GM23248 (cell line): ENCODE measurements around the gene OR5D18. TPM values are rescaled to one million over a fixed set of nuclear protein-coding genes. Genes with fewer than 3 reads are reported as not detected.

Source experiments
- DNase-seq: peaks from one replicate; pipeline ENCODE4 v3.0.0-alpha.2; 2015
- H2AFZ ChIP-seq: fragments of 200-600 bp; sonication (generic); 2 replicates; pipeline ENCODE4 v1.6.1; 2016; ENCODE audit warnings: antibody characterized with exemption
- H3F3A ChIP-seq: fragments of 200-600 bp; sonication (generic); 2 replicates; pipeline ENCODE4 v1.6.1; 2016; ENCODE audit warnings: mild to moderate bottlenecking, antibody characterized with exemption, mixed run types; ENCODE audit not compliant: insufficient read depth
- H3K27ac ChIP-seq: fragments of 200-600 bp; sonication (generic); 2 replicates; pipeline ENCODE4 v1.5.1; 2016; ENCODE audit warnings: mild to moderate bottlenecking
- H3K27me3 ChIP-seq: fragments of 200-600 bp; sonication (generic); replicated peaks from 2 replicates; pipeline ENCODE4 v1.6.1; 2016; ENCODE audit warnings: mild to moderate bottlenecking; ENCODE audit not compliant: insufficient read depth
- H3K36me3 ChIP-seq: fragments of 200-600 bp; sonication (generic); 2 replicates; pipeline ENCODE4 v1.6.1; 2016; ENCODE audit warnings: low read depth, mild to moderate bottlenecking
- H3K4me1 ChIP-seq: fragments of 200-600 bp; sonication (generic); 2 replicates; pipeline ENCODE4 v1.6.1; 2016; ENCODE audit warnings: mild to moderate bottlenecking; ENCODE audit not compliant: insufficient read depth
- H3K4me2 ChIP-seq: fragments of 200-600 bp; sonication (generic); one replicate; pipeline ENCODE4 v1.6.1; 2016; ENCODE audit warnings: mild to moderate bottlenecking; ENCODE audit not compliant: unreplicated experiment
- H3K4me3 ChIP-seq: fragments of 200-600 bp; sonication (generic); 2 replicates; pipeline ENCODE4 v1.5.1; 2016; ENCODE audit warnings: mild to moderate bottlenecking
- H3K79me2 ChIP-seq: fragments of 200-600 bp; sonication (generic); 2 replicates; pipeline ENCODE4 v1.6.1; 2016; ENCODE audit warnings: mild to moderate bottlenecking; ENCODE audit not compliant: insufficient read depth
- H3K9ac ChIP-seq: fragments of 200-600 bp; sonication (generic); 2 replicates; pipeline ENCODE4 v1.6.1; 2016; ENCODE audit warnings: mild to moderate bottlenecking
- H3K9me2 ChIP-seq: fragments of 200-600 bp; sonication (generic); 2 replicates; pipeline ENCODE4 v1.6.1; 2016; ENCODE audit warnings: mixed run types, mild to moderate bottlenecking, moderate library complexity; ENCODE audit not compliant: insufficient read depth
- H3K9me3 ChIP-seq: fragments of 200-600 bp; sonication (generic); one replicate; pipeline ENCODE4 v1.6.1; 2017; ENCODE audit warnings: low read depth
- H4K20me1 ChIP-seq: fragments of 200-600 bp; sonication (generic); 2 replicates; pipeline ENCODE4 v1.6.0; 2016; ENCODE audit not compliant: insufficient read depth
- EZH2 ChIP-seq: fragments of 200-600 bp; sonication (generic); IDR thresholded peaks from 2 replicates; pipeline ENCODE4 v1.6.1; 2018; ENCODE audit warnings: antibody characterized with exemption, mild to moderate bottlenecking; ENCODE audit not compliant: insufficient read depth, poor library complexity, severe bottlenecking
- EZH2phosphoT487 ChIP-seq: fragments of 200-600 bp; sonication (generic); IDR thresholded peaks from 2 replicates; pipeline ENCODE4 v1.6.1; 2018; ENCODE audit warnings: antibody characterized with exemption, moderate library complexity, mild to moderate bottlenecking, low read depth; ENCODE audit not compliant: insufficient read depth
- WGBS, 2 experiments: methylation state at CpG; one replicate each; pipeline ENCODE4 v1.1.6; 2015 to 2017; ENCODE audit warnings: low lambda C conversion rate in 2 of 2, low coverage in 1 of 2; ENCODE audit errors: missing lambda C conversion rate in 2 of 2; 5-methylcytosine and 5-hydroxymethylcytosine counted together
- in situ Hi-C: fragments of 300-500 bp; cut with MboI; formaldehyde crosslinking; loops from 2 replicates; pipeline ENCODE4 v1.15.0; 2020
- polyA plus RNA-seq: library from polyadenylated mRNA; unstranded; fragments of >200 nt; fragmentation: Nextera tagmentation; extraction: Ambion mirVana; gene quantifications from 2 replicates; pipeline ENCODE4 v1.2.1, GENCODE V29; 2016
- total RNA-seq: library from RNA; depleted of rRNA; stranded (reverse); fragments of >200 nt; shearing (Covaris generic); gene quantifications from 2 replicates; pipeline ENCODE4 v1.2.3, GENCODE V29; 2014; rRNA removed

The OR5D18 gene
- total RNA-seq (not detected in 2 replicates), polyA plus RNA-seq (not detected in 2 replicates)

DNA sequence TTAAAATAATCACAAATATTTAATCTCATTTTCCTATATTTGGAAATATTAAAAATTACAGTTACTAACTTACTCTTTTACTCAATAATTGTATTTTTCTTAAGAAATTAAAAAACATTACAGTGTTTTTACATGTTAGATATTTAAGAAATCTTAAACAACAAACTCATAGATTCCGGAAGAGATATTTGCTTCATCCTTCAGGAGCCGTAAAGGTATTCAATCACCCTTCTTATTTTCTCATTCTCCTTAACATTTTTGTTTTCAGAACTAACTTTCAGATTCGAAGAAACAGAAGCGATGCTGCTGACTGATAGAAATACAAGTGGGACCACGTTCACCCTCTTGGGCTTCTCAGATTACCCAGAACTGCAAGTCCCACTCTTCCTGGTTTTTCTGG lies at the start of gene OR5D18:
Gene OR5D18 (plus strand): TSS at position 301 of the 400 bp plus-strand sequence. CDS start 0 bp downstream, at position 301.
- Histone ChIP-seq H3K79me2 (no peaks in the 10 kb centered on the region), H3K27ac (no peak within 1 kb of the TSS), H3K9ac (no peak within 1 kb of the TSS), H3K9me2 (no peaks in the 10 kb centered on the region), H3K36me3 (no peaks in the 10 kb centered on the region), H3K9me3 (no peaks in the 10 kb centered on the region), H3K4me2 (no peak within 1 kb of the TSS), H3K4me3 (no peak within 1 kb of the TSS), H4K20me1 (no peaks in the 10 kb centered on the region), H3F3A (no peaks in the 10 kb centered on the region), H3K4me1 (no peaks in the 10 kb centered on the region), H2AFZ (no peak within 1 kb of the TSS), H3K27me3 (no peaks in the 10 kb centered on the region)
- TF ChIP-seq EZH2 (no peak), EZH2phosphoT487 (no peak)
- 30 to 31% methylated on average over 5 of the region's 5 CpGs for WGBS, 2 experiments
- no peak for DNase-seq
- in situ Hi-C loops, result loop anchor here (25.0 kb wide), 1 partner anchor 1218 kb away; no protein-coding TSS in a partner anchor

DNA sequence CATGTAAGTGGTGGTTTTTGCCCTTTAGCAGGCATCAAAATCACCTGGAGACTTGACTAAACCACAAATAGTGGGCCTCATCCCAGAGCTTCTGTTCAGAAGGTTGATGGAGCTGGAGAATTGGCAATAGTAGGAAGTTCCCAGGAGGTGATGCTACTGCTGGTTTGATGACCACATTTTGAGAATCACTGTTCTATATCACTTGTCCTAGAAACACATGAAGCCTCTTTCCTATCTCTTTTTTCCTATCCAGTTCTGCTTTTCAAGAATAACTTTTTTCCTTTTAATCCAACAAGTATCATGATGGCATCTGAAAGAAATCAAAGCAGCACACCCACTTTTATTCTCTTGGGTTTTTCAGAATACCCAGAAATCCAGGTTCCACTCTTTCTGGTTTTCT lies 46.3 kb upstream of the OR5D18 start, which contains the start of gene OR5D13:
Gene OR5D13 (plus strand): TSS at position 301 of the 400 bp plus-strand sequence. CDS start 0 bp downstream, at position 301.
- H3K4me1 ChIP-seq, result no peaks in the 10 kb centered on the region
- H2AFZ ChIP-seq, result no peak within 1 kb of the TSS
- in situ Hi-C loops, result no loop called here
- no peak within 1 kb of the TSS for H3K9ac ChIP-seq
- H3K9me3 ChIP-seq, result no peaks in the 10 kb centered on the region
- H3K4me2 ChIP-seq, result no peak within 1 kb of the TSS
- no peaks in the 10 kb centered on the region for H3K36me3 ChIP-seq
- DNase-seq, result no peak
- no peaks in the 10 kb centered on the region for H3F3A ChIP-seq
- no peak within 1 kb of the TSS for H3K4me3 ChIP-seq
- no peaks in the 10 kb centered on the region for H3K27me3 ChIP-seq
- H3K9me2 ChIP-seq, result no peaks in the 10 kb centered on the region
- no peaks in the 10 kb centered on the region for H4K20me1 ChIP-seq
- H3K79me2 ChIP-seq, result no peaks in the 10 kb centered on the region
- no peak within 1 kb of the TSS for H3K27ac ChIP-seq
- TF ChIP-seq EZH2 (no peak), EZH2phosphoT487 (no peak)

DNA sequence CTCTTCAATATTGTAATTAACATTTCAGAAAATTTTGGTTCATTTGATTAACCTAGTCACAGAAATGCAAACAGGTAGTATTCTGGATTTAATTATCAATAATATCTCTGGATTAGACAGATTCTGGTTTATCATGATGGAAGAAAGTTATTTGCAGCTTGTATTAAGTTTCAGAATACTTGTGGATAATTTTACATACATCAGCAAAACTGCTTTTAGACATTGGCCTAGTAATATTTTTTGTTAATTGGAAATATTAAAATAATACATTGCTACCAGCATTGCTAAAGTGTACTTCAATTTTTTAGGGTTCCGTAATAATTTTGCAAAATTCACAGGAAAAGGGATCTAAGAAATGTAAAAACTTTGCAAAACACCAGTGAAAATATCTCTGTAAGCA lies 27.8 kb upstream of the OR5D18 start:
- in situ Hi-C loops, result no loop called here
- no peaks in the 10 kb centered on the region for H3K79me2 ChIP-seq

DNA sequence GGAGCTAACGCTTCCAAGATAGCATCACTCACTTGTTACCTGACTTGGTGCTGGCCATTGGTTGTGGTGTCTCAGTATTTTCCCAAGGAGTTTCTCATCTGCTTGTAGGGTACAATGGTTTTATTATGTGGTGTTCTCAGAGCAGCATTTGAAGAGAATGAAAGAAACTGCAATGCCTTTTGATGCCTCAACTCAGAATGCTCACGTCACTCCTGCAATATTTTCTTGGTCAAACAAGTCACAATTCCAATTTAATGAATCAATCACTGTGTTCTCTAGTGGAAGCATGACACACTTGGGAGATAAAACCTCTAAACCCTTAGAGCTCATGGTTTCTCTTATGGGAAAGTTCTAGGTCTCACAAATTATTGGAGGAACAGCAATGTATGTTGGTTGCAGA lies 26.1 kb upstream of the OR5D18 start:
- WGBS, 2 experiments, result 11 to 14% methylated on average over 2 of the region's 2 CpGs
- Histone ChIP-seq H3K4me2 (no peak overlapping the region), H3K27me3 (no peaks in the 10 kb centered on the region), H2AFZ (no peak overlapping the region), H3K36me3 (no peaks in the 10 kb centered on the region), H3K79me2 (no peaks in the 10 kb centered on the region), H3K4me1 (no peaks in the 10 kb centered on the region), H3K27ac (no peak overlapping the region), H3K4me3 (no peak overlapping the region), H3F3A (no peaks in the 10 kb centered on the region), H3K9me2 (no peaks in the 10 kb centered on the region), H4K20me1 (no peaks in the 10 kb centered on the region), H3K9me3 (no peaks in the 10 kb centered on the region), H3K9ac (no peak overlapping the region)
- TF ChIP-seq EZH2 (no peak), EZH2phosphoT487 (no peak)
- in situ Hi-C loops, result no loop called here
- no peak for DNase-seq

More for the DNA sequence above, 27.8 kb upstream of the OR5D18 start:
- DNase-seq, result no peak
- H4K20me1 ChIP-seq, result no peaks in the 10 kb centered on the region
- 35 to 58% methylated on average over 1 of the region's 1 CpG for WGBS, 2 experiments
- no peak overlapping the region for H3K27ac ChIP-seq
- no peaks in the 10 kb centered on the region for H3K36me3 ChIP-seq
- H3K9ac ChIP-seq, result no peak overlapping the region
- H3K9me2 ChIP-seq, result no peaks in the 10 kb centered on the region
- H3K4me2 ChIP-seq, result no peak overlapping the region
- no peaks in the 10 kb centered on the region for H3F3A ChIP-seq
- H3K4me1 ChIP-seq, result no peaks in the 10 kb centered on the region
- TF ChIP-seq EZH2phosphoT487, result no peak
- TF ChIP-seq EZH2, result no peak
- H3K4me3 ChIP-seq, result no peak overlapping the region
- no peaks in the 10 kb centered on the region for H3K9me3 ChIP-seq
- no peak overlapping the region for H2AFZ ChIP-seq
- H3K27me3 ChIP-seq, result no peaks in the 10 kb centered on the region

DNA sequence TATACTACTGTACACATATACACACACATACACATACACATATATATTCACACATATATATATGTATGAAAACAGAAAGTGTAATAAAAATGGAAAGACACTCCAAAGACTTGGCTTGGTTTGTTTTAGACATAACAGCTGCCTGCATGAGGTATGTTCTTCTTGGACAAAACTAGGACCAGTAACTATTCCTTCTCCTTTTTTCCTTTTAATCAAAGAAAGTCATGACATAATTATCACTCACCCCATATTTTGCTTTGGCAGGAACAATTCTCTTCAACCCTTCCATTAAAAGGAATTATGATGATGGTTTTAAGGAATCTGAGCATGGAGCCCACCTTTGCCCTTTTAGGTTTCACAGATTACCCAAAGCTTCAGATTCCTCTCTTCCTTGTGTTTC lies 24.2 kb upstream of the OR5D18 start, which contains the start of gene OR5D14:
Gene OR5D14 (plus strand): TSS at position 301 of the 400 bp plus-strand sequence. CDS start 0 bp downstream, at position 301.
- in situ Hi-C loops, result no loop called here
- no peaks in the 10 kb centered on the region for H3K27me3 ChIP-seq
- H3K4me1 ChIP-seq, result no peaks in the 10 kb centered on the region
- no peaks in the 10 kb centered on the region for H3F3A ChIP-seq
- no peak within 1 kb of the TSS for H2AFZ ChIP-seq
- H3K36me3 ChIP-seq, result no peaks in the 10 kb centered on the region
- no peak within 1 kb of the TSS for H3K27ac ChIP-seq
- H4K20me1 ChIP-seq, result no peaks in the 10 kb centered on the region
- no peaks in the 10 kb centered on the region for H3K79me2 ChIP-seq
- H3K9me2 ChIP-seq, result no peaks in the 10 kb centered on the region
- H3K9me3 ChIP-seq, result no peaks in the 10 kb centered on the region
- H3K4me2 ChIP-seq, result no peak within 1 kb of the TSS
- TF ChIP-seq EZH2phosphoT487, result no peak
- TF ChIP-seq EZH2, result no peak
- no peak within 1 kb of the TSS for H3K4me3 ChIP-seq
- DNase-seq, result no peak
- H3K9ac ChIP-seq, result no peak within 1 kb of the TSS
